GM21360 (cell line): ENCODE data around the gene RAB22A.
"Not testable (repeated sequence)": the region's sequence is repeated elsewhere in the genome, so short reads cannot be mapped to it uniquely, and the experiment has no call there.

Experiments used
- ATAC-seq: cut with Tn5 transposase; IDR thresholded peaks from one replicate; pipeline ENCODE4 v1.9.1; 2021; ENCODE audit warnings: mild to moderate bottlenecking, moderate library complexity; ENCODE audit not compliant: unreplicated experiment

Gene RAB22A

DNA sequence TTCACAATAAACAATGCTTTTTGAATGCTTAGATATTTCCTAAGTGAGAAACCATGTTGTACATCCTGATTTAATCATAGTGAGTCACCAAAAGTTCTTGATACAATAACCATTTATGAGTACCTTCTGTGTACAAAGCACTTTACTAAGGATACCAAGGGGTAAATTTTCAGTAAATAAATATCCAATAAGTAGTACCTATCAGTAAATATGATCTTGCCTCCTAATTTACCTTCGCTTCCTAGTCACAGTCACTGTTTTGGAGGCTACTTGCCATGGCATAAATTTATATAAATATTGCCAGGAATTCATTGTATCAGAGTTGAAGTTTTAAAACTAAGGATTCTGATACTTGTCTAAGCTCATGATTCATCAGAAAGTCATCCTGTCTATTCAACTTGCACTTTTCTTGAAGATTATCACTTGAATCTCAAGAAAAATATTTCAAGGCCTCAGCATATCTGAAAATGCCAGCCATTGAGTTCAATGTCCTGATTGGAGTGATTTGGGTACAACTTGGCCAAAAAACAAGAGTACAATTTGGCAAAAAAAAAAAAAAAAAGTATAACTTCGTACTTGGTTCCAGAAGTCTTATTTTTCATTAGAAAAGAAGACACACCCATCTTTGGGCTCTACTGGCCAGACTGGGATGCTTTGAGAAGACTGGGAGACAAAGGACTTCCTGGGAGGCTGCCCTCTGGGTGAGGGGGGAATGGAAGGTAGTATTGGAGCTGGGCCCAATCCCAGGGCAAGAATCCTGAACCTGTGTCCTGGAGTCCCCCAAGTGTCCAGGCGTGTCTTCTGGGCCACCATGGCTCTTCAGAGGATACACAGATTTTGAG is 32.8 kb downstream of the RAB22A start:
- ATAC-seq, result no peak

DNA sequence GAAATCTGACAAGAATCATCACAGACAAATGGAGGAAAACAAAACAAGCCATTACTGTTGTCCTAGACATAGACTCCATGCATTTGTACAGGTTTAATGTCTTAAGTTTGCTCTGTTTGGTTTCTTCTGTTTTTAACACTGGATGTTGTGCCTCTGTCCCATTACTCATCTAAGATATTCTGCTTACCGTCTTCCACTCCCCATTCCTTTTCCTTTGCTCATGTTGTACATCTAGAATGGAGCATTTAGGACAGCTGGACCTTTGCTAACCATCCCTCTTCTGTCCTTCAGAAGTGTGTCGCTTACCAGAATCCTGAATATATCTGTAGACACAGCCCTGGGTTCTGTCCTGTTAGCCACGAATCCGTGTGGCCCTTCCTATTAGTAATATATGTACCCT is 35.2 kb downstream of the RAB22A start:
- ATAC-seq, result no peak

DNA sequence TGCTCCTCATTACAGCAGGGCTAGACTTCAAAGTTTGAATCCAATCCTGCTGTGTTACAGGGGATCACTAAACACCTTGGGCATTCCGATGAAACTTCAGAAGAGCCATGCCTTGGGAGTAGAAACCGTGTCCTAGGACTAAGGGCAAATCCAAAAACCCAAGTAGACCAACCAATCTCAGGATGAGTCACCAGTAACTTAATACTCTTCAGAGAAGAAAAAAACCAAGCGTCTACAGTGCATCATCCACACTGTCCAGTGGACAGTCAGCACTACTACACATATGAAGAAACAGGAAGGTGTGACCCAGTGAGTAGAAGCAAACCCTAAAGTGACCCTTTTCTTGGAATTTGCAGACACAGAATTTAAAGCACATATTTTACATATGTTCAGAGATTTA is 40.1 kb downstream of the RAB22A start:
- ATAC-seq, result no peak

DNA sequence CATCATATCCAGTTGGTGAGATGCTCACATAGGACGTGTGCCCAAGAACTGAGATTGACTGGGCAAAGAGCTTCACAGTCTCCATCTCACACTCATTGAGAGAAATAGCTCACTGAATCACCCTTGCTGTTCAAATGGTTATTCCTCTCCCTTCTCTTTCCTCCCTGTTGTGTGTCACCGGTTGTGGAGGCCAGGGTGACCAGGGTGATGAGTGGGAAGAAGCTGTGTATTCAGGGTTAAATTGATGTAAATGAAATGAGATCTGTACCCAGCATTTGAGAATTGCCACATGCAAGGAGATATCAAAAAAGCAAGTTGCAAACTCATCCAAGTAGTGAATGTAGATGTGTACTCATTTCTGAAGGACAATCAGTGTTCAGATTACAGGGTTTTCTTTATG is 43.0 kb downstream of the RAB22A start:
- no peak for ATAC-seq

DNA sequence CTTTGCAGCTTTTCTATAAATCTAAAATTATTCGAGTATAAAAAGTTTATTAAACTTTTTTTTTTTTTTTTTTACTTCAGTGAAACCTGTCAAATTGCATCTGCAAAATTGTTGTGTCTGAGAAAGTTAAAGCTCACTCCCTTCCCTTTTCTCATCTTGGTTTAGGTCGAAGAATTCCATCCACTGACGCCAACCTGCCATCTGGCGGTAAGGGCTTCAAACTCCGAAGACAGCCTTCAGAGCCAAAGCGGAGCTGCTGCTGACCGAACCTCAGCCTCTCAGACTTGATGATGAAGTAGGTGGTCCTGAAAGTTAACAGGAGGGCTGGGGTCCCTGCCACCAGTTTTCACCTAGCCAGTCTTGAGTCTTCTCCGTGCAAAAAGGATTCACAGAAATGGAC is 49.9 kb downstream of the RAB22A start:
- ATAC-seq, result no peak

DNA sequence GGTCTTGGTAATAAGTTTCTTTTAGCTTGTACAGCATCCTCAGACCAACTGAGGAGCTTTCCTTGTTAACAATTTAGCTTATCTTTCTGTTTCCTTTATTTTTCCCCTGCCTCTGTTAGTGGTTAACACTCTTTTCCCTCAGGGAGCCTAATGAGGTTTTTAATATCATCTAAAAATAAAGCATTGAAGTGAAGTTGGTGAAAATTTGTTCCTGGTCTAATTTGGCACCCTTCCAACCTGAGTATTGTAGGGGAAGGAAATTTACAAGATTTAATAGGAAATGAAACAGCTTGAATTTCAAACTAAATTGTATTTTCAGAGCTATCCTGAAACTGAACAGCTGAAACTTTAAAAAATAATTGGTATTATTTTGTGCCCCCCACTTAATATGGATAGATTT is 51.4 kb downstream of the RAB22A start:
- no peak for ATAC-seq

DNA sequence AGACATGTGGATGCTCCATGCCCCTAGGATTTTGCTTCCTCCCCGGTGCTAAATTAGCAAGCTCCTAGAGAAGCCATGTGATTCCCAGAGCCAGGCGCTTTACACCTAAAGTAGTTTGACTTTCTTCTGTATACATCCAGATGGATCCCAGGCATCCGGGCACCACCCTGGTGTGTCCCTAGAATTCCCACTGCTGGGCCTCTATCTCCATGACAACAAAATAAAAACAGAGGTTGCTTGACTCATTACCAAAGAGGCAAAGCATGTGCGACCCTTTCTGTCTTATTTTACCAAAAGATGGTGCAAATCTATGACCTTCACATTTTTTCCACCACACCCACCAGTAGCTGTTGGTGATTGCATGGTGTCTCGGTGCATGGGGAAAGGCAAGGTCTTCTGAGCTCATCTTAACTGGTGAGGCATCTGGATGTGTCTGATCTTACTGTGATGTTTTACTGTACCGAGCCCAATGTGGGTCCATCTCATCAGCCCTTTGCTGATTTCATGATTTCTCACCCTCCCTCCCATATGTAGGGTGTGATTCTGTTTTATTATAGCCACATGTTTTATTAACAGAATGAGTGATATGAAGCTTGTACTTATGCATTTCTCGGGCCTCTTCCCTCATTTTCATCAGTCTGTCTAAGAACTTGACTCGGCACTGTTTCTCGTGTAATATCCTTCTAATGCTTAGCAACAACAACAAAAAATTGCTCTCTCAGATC is 52.1 kb downstream of the RAB22A start:
- no peak for ATAC-seq

DNA sequence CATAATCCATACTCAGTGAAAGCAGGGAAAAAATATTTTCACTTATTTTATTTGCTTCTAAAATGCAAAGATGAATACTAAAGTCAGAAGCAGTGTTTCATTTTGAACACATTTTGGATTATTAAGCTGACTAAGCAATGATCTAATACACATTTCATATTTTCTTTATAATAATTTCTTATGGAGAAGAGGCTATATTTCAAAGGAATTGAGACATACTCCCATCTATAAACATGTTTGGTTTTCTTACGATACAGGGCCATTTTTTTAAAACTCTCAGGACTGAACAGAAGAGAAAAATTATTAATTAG is 52.6 kb downstream of the RAB22A start:
- ATAC-seq, result no peak

DNA sequence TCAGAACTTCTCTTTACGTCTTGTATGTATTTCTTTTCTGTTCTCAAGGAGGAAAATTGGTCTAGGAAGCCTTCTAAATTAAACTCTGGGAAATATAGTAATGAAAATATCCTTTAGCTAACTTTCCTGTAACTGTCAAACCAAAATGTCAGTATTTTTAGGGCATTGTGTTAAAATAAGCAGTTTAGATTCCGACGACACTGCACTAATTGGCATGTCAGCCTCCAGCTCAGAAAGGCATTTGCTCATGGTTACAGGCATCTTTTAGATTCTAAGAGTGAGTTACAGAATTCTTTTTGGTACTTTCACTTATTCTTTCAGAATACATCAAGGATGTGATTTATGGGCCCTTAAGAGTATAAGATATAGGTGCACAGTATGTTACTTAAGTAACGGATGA is 53.5 kb downstream of the RAB22A start:
- ATAC-seq, result no peak

DNA sequence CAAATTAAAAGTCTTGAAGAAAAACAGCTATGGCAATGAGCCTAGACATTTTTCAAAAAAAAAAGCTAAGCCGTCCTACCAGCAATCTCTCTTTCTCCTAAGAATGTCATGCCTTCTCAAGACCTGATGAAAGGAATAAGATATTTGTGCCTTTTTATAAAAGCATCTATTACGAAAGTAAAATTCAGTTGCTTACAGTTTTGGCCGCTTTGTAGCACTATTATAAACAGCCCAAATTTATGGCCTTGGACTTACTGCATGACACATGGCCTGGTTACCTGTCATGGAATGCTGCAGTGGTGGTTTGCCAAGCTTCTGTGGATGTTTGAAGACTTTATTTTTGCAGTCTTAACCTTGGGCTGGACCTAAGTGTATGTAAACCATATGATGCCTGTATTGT is 57.4 kb downstream of the RAB22A start:
- ATAC-seq, result no peak

DNA sequence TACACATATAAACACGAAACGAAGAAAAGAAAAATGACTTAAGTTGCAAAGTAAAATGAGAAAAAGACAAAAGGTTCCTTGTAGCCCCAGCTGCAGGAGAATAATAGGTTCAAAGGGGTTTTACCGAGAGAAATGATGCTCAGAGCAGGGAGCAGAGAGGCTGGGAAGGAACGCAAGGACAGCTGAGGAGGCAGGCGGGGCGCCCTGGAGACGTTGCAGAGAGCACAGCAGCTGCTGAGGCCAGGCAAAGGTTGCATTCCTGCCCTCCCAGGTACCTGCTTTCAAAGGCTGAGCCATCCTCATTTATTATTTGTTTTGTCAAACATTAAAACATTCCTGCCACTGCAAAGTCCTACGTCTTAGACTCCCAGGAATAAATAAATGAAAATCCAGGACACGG is 63.3 kb downstream of the RAB22A start:
- no peak for ATAC-seq

DNA sequence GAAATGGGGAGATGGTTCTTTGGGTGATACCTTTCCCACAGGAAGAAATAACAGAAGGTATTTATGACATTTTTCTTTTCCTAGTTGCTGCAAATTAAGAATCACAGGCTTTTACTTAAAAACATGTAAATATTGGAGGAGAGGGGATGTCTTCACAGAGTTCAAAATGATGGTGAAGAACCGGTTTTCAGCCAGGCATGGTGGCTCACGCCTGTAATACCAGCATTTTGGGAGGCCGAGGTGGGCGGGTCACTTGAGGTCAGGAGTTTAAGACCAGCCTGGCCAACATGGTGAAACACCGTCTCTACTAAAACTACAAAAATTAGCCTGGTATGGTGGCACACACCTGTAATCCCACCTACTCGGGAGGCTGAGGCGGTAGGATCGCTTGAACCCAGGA is 63.8 kb downstream of the RAB22A start:
- not testable (repeated sequence) for ATAC-seq

DNA sequence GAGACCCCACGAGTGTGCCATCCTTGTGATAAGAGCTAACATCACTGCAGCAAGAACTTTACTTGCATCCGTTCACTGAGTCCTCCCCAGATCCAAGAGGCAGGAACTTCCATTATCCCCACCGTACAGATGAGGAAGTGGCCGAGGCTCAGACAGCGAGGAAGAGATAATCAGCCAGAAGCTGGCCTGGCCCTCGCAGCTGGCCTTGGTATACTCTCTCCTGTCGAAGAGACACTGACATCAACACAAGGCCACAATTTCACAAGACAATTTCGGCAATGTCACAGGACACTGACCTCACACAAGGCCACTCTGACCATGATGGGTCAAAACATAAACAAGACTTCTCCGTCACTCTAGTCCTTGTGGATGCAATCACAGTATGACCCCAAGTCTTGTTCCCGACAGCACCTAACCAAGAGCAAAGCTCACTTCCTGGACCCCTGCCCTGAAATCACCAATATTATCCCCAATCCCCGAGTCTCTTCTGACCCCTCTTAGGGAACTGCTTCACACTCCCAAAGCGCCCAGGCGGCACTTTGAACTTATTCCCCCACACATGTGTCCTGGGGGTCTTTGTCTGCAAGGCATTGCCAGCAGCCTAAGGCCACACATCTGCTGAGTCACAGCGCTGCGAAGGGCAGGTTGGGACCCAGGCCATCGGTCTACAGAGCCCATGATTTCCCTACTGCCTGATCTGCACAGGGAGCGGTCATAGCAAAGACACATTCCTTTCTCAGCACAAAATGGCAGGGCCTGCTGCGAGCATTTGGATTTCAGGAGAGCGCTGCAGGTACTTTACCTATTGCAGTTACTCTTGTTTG is 64.7 kb downstream of the RAB22A start:
- no peak for ATAC-seq

DNA sequence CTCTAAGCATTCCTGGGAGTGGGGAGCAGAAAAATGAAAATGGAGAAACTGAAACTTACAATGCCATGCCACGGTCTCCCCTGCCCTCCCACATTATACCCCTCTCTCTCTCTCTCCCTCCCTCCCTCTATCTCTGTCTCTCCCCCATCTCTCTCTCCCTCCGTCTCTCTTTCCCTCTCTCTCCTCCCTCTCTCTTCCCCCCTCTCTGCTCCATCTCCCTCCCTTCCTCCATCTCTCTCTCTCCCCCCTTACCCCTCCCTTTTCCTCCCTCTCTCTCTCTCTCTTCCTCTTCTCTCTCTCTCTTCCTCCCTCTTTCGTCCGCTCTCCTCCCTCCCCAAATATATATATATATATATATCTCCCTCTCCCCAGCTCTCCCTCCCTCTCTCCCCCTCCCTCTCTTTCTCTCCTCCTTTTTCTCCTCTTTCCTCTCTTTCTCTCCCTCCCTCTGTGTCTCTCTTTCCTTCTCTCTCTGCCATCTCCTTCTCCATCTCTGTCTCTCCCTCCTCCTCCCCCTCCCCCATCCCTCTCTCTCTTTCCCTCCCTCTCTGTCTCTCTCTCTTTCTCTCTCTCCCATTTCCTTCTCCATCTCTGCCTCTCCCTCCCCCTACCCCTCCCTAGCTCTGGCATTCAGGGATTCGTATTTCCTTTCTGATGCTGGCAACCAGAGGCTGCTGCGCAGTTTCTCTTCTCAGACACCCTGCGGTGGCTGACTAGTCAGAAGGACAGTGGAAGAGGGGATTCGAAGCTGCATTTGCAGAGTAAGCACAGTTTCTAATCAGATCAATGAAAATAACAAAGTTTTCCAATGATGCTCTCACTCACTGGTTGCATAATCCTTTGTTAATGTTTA is 65.6 kb downstream of the RAB22A start:
- no peak for ATAC-seq

DNA sequence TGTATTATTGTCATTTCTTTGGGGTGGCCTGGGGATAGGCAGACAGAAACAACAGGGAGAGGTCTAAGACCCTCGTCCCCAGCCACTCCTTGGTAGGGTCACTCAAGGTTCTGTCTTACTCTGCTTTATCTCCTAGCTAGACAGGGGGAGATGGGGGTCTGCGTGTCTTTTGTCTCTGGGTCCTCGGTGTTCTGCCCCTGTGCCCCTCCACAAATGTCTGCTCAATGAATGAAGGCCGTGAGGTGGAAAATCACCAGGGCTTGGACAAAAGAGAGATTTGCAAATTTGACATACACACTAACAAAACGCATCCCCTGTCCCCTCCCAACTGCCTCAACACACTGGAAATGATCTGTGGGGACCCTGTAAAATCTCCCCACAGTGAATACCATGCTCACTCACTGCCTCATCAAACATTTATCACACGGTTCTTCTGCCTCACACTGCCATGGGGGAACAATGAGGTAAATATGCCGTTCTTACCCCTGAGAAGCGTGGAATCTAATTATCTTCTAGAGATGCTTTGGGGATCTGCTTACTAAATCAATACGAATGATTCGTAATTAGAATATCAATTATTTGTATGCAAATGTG is 66.3 kb downstream of the RAB22A start:
- no peak for ATAC-seq

DNA sequence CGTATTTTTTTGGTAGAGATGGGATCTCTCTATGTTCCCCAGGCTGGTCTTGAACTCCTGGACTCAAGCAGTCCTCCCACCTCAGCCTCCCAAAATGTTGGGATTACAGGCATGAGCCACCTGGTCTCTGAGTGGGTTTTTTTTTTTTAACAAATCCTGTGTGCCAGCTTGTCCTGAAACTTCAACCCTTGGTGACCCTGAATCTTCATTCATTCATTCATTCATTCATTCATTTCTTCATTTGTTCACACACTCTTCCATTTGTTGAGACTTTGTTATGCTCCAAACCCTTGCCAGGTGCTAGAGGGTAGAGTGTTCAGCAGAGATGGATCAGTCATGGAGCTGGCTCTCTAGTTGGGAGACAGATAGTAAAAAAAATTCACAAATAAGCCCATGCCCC is 67.5 kb downstream of the RAB22A start:
- no peak for ATAC-seq

DNA sequence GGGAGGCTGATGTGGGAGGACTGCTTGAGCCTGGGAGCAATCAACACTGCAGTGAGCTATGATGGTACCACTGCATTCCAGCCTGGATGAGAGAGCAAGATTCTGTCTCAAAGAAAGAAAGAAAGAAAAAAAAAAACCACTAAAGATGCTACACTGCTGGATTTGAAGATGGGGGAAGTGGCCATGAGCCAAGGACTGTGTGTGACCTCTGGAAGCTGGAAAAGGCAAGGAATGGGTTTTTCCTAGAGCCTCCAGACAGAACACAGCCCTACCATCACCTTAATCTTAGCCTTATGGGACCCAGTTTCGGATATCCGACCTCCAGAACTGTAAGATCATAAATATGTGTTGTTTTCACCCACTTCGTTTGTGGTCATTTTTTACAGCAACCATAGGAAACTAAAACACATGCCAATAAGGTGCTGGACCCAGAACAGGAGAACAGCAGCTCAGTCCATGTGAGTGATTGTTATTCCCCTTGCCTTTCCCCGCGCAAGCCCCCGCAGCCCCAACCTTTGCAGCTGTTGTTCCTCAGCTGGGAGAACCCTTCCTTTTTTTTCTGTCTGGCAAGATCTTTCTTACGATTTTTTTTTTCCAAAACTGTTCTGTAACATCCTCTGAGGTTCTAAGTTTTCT is 68.4 kb downstream of the RAB22A start:
- no peak for ATAC-seq

DNA sequence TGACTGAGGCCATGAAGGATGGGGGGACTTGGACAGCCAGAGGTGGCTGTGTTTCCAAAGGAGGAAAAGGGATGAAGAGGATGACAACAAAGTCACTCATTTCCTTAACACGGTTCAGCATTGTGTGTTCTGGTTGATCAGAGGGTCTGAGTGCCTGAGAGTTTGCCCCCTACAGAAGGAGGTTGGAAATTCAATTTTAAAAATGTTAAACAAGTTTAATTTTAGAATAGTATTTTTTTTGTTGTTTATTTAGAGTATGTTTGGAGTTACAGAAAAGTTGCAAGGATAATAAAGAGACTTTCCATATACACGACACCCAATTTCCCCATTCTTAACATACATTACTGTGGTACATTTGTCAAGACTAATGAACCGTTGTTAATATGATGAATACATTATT is 69.2 kb downstream of the RAB22A start:
- ATAC-seq, result no peak

DNA sequence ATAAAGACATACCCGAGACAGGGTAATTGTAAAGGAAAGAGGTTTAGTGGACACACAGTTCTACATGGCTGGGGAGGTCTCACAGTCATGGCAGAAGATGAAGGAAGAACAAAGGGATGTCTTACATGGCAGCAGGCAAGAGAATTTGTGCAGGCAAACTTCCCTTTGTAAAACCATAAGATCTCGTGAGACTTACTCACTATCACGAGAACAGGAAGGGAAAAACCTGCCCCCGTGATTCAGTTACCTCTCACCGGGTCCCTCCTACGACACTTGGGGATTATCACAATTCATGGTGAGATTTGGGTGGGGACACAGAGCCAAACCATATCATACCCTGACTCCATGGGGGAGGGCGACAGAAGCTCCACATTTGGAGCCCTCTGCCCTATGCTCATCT is 72.1 kb downstream of the RAB22A start:
- no peak for ATAC-seq

DNA sequence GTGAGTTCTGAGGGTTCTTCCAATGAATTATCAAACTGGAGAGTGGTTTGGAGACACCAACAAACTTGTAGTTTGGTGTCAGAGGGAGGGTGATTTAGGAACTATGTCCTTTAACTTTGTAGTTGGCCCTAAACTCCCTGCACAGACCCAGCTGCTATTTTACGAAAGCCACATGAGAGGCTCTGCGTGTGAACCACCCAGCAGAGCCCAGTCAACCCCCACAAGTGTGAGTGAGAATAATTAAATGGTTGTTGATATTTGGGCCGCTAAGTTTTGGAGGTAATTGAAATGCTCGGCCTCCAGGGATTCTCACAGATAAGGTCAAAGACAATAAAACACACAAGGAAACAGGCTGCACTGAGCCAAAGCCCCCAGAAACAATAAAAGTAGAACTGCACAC is 72.6 kb downstream of the RAB22A start:
- ATAC-seq, result no peak
